Activated naive CD8-positive, alpha-beta T cell (primary cell): ENCODE results near the gene TUFM.

Source experiments
- H3K27ac Mint-ChIP-seq: one replicate; pipeline ENCODE4 v1.8.0; 2021; ENCODE audit warnings: mixed read lengths
- H3K27me3 Mint-ChIP-seq: one replicate; pipeline ENCODE4 v1.8.0; 2021; ENCODE audit warnings: mixed read lengths
- H3K36me3 Mint-ChIP-seq: one replicate; pipeline ENCODE4 v1.8.0; 2021; ENCODE audit warnings: mixed read lengths
- H3K4me1 Mint-ChIP-seq: one replicate; pipeline ENCODE4 v1.8.0; 2021; ENCODE audit warnings: low read depth, mixed read lengths
- H3K4me3 Mint-ChIP-seq: one replicate; pipeline ENCODE4 v1.8.0; 2021; ENCODE audit warnings: mild to moderate bottlenecking, mixed read lengths
- H3K9me3 Mint-ChIP-seq: one replicate; pipeline ENCODE4 v1.8.0; 2021; ENCODE audit warnings: low read depth, mixed read lengths

Gene TUFM

GRCh38 chr16:28865722-28866453 is 19.7 kb upstream of the TUFM start:
- no peaks in the 10 kb centered on the region for H3K27me3 Mint-ChIP-seq
- H3K36me3 Mint-ChIP-seq = no peaks in the 10 kb centered on the region
- no peak overlapping the region for H3K4me3 Mint-ChIP-seq
- peaks cover 18% of the 10 kb centered on the region for H3K4me1 Mint-ChIP-seq
- H3K9me3 Mint-ChIP-seq = no peaks in the 10 kb centered on the region
- H3K27ac Mint-ChIP-seq = no peak overlapping the region

DNA sequence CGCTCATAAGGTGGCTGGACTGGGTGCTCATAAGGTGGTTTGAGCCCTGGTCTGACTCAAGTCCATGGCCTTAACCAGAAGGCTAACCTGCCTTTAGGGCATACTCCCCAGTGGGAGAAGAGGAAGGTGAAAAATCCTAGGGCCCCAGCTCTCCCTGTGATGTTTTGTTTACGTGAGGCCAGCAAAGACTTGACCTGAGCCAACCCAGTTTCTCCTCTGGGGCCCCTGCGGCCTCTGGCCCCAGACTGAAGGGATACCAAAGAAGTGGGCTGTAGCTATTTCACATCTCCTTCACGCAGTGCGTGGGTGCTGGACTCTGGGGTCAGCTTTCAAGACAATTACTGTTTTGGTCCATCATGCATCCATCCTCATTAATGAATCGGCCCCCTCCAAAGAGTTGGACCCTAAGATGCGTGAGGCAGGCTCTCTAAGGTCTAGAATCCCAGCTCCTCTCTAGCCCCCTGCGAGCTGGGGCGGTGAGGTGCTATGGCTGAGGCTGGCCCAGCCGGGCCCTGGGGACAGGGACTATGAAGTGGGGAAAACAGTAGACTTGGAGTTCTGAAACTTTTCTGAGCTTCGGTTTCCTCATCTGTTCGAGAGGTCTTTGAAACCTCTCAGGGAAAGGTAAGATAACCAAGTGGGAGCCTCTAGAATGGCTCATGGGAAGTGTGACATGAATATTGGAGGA is 19.0 kb upstream of the TUFM start:
- Mint-ChIP-seq H3K9me3 (no peaks in the 10 kb centered on the region), H3K27ac (peak overlapping the region; percentile 99), H3K4me3 (peak overlapping the region; percentile 98)

DNA sequence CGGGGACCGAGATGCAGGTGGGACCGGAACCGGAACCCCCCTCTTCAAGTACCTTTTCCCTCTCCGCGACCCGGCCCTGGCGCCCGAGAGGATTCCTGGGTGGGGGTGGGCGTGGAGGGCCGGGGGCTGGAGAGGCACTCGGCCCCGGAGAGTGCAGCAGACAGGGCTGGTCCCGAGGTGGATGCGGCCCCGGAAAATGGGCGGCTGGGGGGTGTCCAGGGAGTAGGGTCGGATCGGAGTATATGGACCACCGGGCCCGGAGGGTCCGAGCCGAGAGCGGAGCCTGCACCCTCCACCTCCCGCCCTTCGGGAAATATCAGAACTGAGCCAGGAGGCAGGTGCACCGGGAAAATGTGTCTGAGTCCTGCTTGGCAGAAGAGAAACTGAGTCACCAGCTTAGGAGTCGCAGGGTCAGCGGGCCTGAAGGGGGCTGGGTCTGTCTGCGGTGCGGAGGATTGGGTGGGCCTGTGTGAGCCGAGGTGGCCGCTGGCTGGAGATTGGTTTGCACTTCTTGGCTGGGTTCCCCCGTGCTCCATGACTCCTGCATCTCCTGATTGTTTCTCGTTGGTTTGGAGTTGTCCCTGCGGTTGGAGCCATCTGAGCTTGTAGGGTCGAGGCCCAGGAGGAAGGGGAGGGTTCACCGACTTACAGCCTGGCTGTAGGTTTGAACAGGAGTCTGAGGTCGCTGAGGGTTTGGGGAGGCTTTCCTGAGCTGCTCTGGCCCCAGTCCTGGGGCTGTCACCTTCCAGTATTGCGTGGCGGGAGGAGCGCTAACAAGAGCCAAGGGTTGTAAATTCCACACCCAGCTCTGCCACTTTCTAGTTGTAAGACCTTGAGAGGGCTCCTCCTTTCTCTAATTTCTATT is 18.0 kb upstream of the TUFM start:
- no peaks in the 10 kb centered on the region for H3K9me3 Mint-ChIP-seq

More for the DNA sequence above, 19.0 kb upstream of the TUFM start:
- Mint-ChIP-seq H3K27me3 (no peaks in the 10 kb centered on the region), H3K4me1 (peaks cover 18% of the 10 kb centered on the region), H3K36me3 (no peaks in the 10 kb centered on the region)

GRCh38 chr16:28859326-28859725 is 13.2 kb upstream of the TUFM start:
- Mint-ChIP-seq H3K4me3 (no peak overlapping the region), H3K4me1 (peaks cover 5% of the 10 kb centered on the region), H3K9me3 (no peaks in the 10 kb centered on the region), H3K27me3 (no peaks in the 10 kb centered on the region), H3K27ac (no peak overlapping the region), H3K36me3 (no peaks in the 10 kb centered on the region)

More for the DNA sequence above, 18.0 kb upstream of the TUFM start:
- H3K36me3 Mint-ChIP-seq = no peaks in the 10 kb centered on the region
- peak overlapping the region; percentile 99 for H3K27ac Mint-ChIP-seq
- peak overlapping the region; percentile 98 for H3K4me3 Mint-ChIP-seq
- H3K27me3 Mint-ChIP-seq = no peaks in the 10 kb centered on the region
- H3K4me1 Mint-ChIP-seq = peaks cover 18% of the 10 kb centered on the region

DNA sequence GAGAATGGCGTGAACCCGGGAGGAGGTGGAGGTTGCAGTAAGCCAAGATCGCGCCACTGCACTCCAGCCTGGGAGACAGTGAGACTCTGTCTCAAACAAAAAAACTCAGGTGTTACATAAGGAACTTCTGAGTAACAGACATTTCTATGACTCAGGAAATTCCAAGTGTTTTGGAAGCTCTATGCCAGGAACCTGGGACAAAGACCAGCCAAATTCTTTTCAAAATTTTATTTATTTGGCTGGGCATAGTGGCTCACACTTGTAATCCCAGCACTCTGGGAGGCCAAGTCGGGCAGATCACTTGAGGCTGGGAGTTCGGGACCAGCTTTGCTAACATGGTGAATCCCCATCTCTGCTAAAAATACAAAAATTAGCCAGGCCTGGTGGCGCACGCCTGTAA is 12.3 kb upstream of the TUFM start:
- peaks cover 4% of the 10 kb centered on the region for H3K4me1 Mint-ChIP-seq
- no peaks in the 10 kb centered on the region for H3K27me3 Mint-ChIP-seq
- no peak overlapping the region for H3K27ac Mint-ChIP-seq
- no peak overlapping the region for H3K4me3 Mint-ChIP-seq
- H3K9me3 Mint-ChIP-seq = no peaks in the 10 kb centered on the region
- no peaks in the 10 kb centered on the region for H3K36me3 Mint-ChIP-seq

GRCh38 chr16:28846933-28847273 is 755 bp upstream of the TUFM start:
- H3K36me3 Mint-ChIP-seq = peaks cover 9% of the 10 kb centered on the region
- H3K27ac Mint-ChIP-seq = peak overlapping the region; percentile 96
- peaks cover 30% of the 10 kb centered on the region for H3K4me1 Mint-ChIP-seq
- H3K27me3 Mint-ChIP-seq = no peaks in the 10 kb centered on the region
- H3K4me3 Mint-ChIP-seq = peak overlapping the region; percentile 97
- H3K9me3 Mint-ChIP-seq = no peaks in the 10 kb centered on the region

DNA sequence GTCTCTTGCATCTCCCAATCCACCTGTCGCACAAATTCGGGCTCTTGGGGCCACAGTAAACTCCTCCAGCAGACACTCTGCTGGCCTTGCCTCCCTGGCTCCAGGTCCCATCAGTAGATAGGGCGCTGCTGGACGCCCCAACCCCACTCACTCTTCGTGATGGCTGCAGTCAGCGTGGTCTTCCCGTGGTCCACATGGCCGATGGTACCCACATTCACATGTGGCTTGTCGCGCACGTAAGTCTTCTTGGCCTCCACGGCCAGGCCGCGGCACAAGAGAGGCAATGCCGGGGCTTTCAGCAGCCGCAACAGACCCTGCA is 428 bp downstream of the TUFM start:
- H3K36me3 Mint-ChIP-seq = peaks cover 9% of the 10 kb centered on the region
- no peaks in the 10 kb centered on the region for H3K27me3 Mint-ChIP-seq
- H3K4me3 Mint-ChIP-seq = peak overlapping the region; percentile 97
- H3K27ac Mint-ChIP-seq = peak overlapping the region; percentile 96
- H3K9me3 Mint-ChIP-seq = no peaks in the 10 kb centered on the region
- H3K4me1 Mint-ChIP-seq = peaks cover 30% of the 10 kb centered on the region

DNA sequence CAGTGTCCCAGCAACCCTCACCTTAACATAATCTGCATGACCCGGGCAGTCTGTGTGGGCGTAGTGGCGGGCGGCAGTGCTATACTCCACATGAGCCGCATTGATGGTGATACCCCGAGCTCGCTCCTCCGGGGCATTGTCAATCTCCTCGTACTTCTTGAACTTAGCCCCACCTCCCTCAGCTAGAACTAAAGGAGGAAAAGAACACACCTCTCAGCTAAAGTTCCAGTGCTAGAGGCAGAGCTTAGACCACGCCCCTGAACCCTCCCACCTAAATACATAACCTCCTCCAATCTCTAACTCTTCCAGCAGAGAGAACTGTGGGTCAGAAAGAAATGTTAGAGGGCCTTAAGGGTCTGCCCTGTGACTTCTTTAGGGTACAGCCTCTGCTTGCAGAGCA is 855 bp downstream of the TUFM start:
- Mint-ChIP-seq H3K9me3 (no peaks in the 10 kb centered on the region), H3K4me1 (peaks cover 30% of the 10 kb centered on the region), H3K27me3 (no peaks in the 10 kb centered on the region), H3K27ac (peak overlapping the region; percentile 96), H3K36me3 (peaks cover 9% of the 10 kb centered on the region), H3K4me3 (peak overlapping the region; percentile 97)

GRCh38 chr16:28844226-28844885 is 1.8 kb downstream of the TUFM start:
- peak overlapping the region; percentile 97 for H3K4me3 Mint-ChIP-seq
- no peak overlapping the region for H3K27ac Mint-ChIP-seq
- no peaks in the 10 kb centered on the region for H3K27me3 Mint-ChIP-seq
- H3K4me1 Mint-ChIP-seq = peaks cover 30% of the 10 kb centered on the region
- peaks cover 9% of the 10 kb centered on the region for H3K36me3 Mint-ChIP-seq
- no peaks in the 10 kb centered on the region for H3K9me3 Mint-ChIP-seq

DNA sequence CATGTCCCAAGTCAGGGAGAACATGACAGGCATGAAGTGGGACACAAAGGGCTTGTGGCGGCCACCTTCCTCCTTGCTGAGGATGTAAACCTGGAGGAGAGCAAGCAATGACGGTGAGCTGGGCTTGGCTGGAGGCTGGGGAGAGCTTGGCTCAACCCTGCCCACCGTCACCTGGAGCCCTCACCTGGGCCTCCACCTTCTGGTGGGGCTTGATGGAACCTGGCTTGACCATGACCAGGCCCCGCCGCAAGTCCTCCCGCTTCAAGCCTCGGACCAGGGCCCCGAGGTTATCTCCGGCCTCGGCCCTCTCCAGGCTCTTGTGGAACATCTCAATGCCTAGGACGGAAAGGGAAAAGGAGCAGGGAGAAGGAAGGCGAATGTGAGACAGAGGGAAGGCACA is 2.4 kb downstream of the TUFM start:
- H3K9me3 Mint-ChIP-seq = no peaks in the 10 kb centered on the region
- H3K4me1 Mint-ChIP-seq = peaks cover 29% of the 10 kb centered on the region
- peaks cover 9% of the 10 kb centered on the region for H3K36me3 Mint-ChIP-seq
- H3K27ac Mint-ChIP-seq = no peak overlapping the region
- no peaks in the 10 kb centered on the region for H3K27me3 Mint-ChIP-seq
- peak overlapping the region; percentile 97 for H3K4me3 Mint-ChIP-seq

DNA sequence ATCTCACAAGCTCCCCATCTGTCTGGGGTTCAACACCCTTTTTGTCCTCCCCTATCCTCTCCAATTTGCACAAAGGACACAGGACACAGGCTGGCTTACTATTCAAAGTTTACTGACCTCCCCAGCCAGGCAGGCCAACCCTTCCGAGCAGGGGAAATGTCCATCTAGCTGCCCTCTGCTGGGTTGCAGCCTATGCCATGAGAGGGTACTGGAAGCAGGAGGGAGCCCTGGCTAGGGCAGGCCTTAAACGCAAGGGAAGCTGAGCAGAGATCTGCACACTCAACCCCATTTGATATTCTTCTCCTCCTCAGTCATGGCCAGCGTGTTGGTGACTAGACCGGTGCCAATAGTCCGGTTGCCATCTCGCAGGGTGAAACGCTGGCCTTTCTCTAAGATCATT is 3.5 kb downstream of the TUFM start:
- peaks cover 11% of the 10 kb centered on the region for H3K36me3 Mint-ChIP-seq
- no peaks in the 10 kb centered on the region for H3K27me3 Mint-ChIP-seq
- H3K27ac Mint-ChIP-seq = no peak overlapping the region
- peak overlapping the region; percentile 44 for H3K4me3 Mint-ChIP-seq
- peaks cover 32% of the 10 kb centered on the region for H3K4me1 Mint-ChIP-seq
- no peaks in the 10 kb centered on the region for H3K9me3 Mint-ChIP-seq

- H3K36me3 Mint-ChIP-seq = peaks cover 5% of the 10 kb centered on the region
- H3K27ac Mint-ChIP-seq = peak overlapping the region; percentile 54
- H3K9me3 Mint-ChIP-seq = no peaks in the 10 kb centered on the region
- no peak overlapping the region for H3K4me3 Mint-ChIP-seq
- H3K4me1 Mint-ChIP-seq = peaks cover 14% of the 10 kb centered on the region
- H3K27me3 Mint-ChIP-seq = no peaks in the 10 kb centered on the region
These were observed 6.2 kb downstream of the TUFM start for GRCh38 chr16:28839899-28840298.

DNA sequence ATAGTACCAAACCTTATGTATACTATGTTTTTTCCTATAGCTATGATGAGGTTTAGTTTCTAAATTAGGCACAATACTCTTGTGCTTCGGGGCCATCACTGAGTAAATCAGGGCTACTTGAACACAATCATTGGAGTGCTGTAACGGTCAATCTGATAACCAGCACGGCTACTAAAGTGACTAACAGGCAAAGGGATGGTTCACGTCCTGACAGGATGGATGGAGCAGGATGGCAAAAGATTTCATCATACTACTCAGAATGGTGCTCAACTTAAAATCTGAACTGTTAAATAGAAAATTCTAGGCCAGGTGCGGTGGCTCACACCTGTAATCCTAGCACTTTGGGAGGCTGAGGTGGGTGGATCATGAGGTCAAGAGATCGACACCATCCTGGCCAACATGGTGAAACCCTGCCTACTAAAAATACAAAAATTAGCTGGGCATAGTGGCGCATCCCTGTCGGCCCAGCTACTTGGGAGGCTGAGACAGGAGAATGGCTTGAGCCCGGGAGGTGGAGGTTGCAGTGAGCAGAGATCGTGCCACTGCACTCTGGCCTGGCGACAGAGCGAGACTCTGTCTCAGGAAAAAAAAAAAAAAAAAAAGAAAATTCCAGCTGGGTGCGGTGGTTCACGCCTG is 7.0 kb downstream of the TUFM start:
- H3K27me3 Mint-ChIP-seq = no peaks in the 10 kb centered on the region
- no peak overlapping the region for H3K4me3 Mint-ChIP-seq
- no peaks in the 10 kb centered on the region for H3K9me3 Mint-ChIP-seq
- H3K27ac Mint-ChIP-seq = peak overlapping the region; percentile 64
- peaks cover 5% of the 10 kb centered on the region for H3K36me3 Mint-ChIP-seq
- H3K4me1 Mint-ChIP-seq = peaks cover 7% of the 10 kb centered on the region

GRCh38 chr16:28838558-28838918 is 7.6 kb downstream of the TUFM start:
- H3K36me3 Mint-ChIP-seq = peaks cover 6% of the 10 kb centered on the region
- H3K4me1 Mint-ChIP-seq = peaks cover 7% of the 10 kb centered on the region
- H3K4me3 Mint-ChIP-seq = no peak overlapping the region
- no peaks in the 10 kb centered on the region for H3K27me3 Mint-ChIP-seq
- peak overlapping the region; percentile 83 for H3K27ac Mint-ChIP-seq
- no peaks in the 10 kb centered on the region for H3K9me3 Mint-ChIP-seq
